ENCODE measurements around the gene NEAT1. TPM values are rescaled to one million over a fixed set of nuclear protein-coding genes. Genes with fewer than 3 reads are reported as not detected.
A peak's percentile ranks its signal among the peaks of the same experiment; 100 is the strongest.
"Not testable (repeated sequence)": the region's sequence is repeated elsewhere in the genome, so short reads cannot be mapped to it uniquely, and the experiment has no call there.

The NEAT1 gene
- total RNA-seq, 4 donors from 2014 or later: 370 to 782 (median 680) TPM

- intact Hi-C loops (cut with DNase I; ENCODE audit: low total_unique reads): loop anchor here (5.0 kb wide), 1 partner anchor 37 kb away; no protein-coding TSS in a partner anchor
- no peaks in the 10 kb centered on the region for H3K9me3 ChIP-seq
- peak overlapping the region; percentile 92 to 100 (median 97) for H3K27ac ChIP-seq
- 81 to 94% methylated on average over 3 to 8 of the region's 8 CpGs for WGBS, 2 donors (ENCODE audit: low coverage in 1 of 2)
- TF ChIP-seq CTCF (IDR thresholded peaks at IDR 0.05) (no peak), POLR2A (IDR thresholded peaks at IDR 0.05) (no peak), POLR2AphosphoS5 (IDR thresholded peaks at IDR 0.05) (no peak), EP300 (IDR thresholded peaks at IDR 0.05; ENCODE audit: low read depth) (no peak)
- DNase-seq: no peak
- peaks cover 17 to 58% (median 32%) of the 10 kb centered on the region in 4 donors for H3K4me1 ChIP-seq
- in situ Hi-C loops (cut with MboI; ENCODE audit: low pct_ligation_motif_present in 1 of 4, low pct_unique_long_range_greater_than_20kb in 1 of 4, low sequenced_read_pairs in 3 of 4): loop anchor here in 1 of 4 donors (5.0 kb wide), 1 partner anchor 37 kb away; no protein-coding TSS in a partner anchor
- no peaks in the 10 kb centered on the region for H3K36me3 ChIP-seq
- H3K27me3 ChIP-seq: no peaks in the 10 kb centered on the region
- H3K4me3 ChIP-seq: no peak overlapping the region
Measured at GRCh38 chr11:65470433-65471049, 47.9 kb downstream of the NEAT1 start.

GRCh38 chr11:65471447-65471891, 48.9 kb downstream of the NEAT1 start:
- no peaks in the 10 kb centered on the region for H3K9me3 ChIP-seq
- H3K27ac ChIP-seq: peak overlapping the region; percentile 92 to 100 (median 97)
- H3K4me3 ChIP-seq: peak overlapping the region in 2 of 4 donors; percentile 7 to 33
- WGBS, 2 donors (ENCODE audit: low coverage in 1 of 2): 35% methylated on average over 8 of the region's 8 CpGs; no CpG with 5 or more reads in 1 of the 2 donors
- H3K36me3 ChIP-seq: no peaks in the 10 kb centered on the region
- H3K4me1 ChIP-seq: peaks cover 23 to 67% (median 41%) of the 10 kb centered on the region in 4 donors
- DNase-seq: peak; percentile 78
- in situ Hi-C loops (cut with MboI; ENCODE audit: low pct_ligation_motif_present in 1 of 4, low pct_unique_long_range_greater_than_20kb in 1 of 4, low sequenced_read_pairs in 3 of 4) (loop anchor here in 1 of 4 donors (5.0 kb wide), 1 partner anchor 36 kb away; no protein-coding TSS in a partner anchor), intact Hi-C loops (cut with DNase I; ENCODE audit: low total_unique reads) (loop anchor here (5.0 kb wide), 1 partner anchor 36 kb away; no protein-coding TSS in a partner anchor)
- peak; percentile 56 to 70 (median 65) for TF ChIP-seq CTCF (IDR thresholded peaks at IDR 0.05)
- TF ChIP-seq POLR2A (IDR thresholded peaks at IDR 0.05): no peak
- peak in 2 of 3 donors; percentile 61 for TF ChIP-seq POLR2AphosphoS5 (IDR thresholded peaks at IDR 0.05)
- peak; percentile 16 for TF ChIP-seq EP300 (IDR thresholded peaks at IDR 0.05; ENCODE audit: low read depth)
- H3K27me3 ChIP-seq: no peaks in the 10 kb centered on the region

GRCh38 chr11:65472588-65473277, 50.1 kb downstream of the NEAT1 start:
- in situ Hi-C loops (cut with MboI; ENCODE audit: low pct_ligation_motif_present in 1 of 4, low pct_unique_long_range_greater_than_20kb in 1 of 4, low sequenced_read_pairs in 3 of 4) (loop anchor here in 1 of 4 donors (5.0 kb wide), 1 partner anchor 35 kb away; no protein-coding TSS in a partner anchor), intact Hi-C loops (cut with DNase I; ENCODE audit: low total_unique reads) (loop anchor here (5.0 kb wide), 1 partner anchor 35 kb away; no protein-coding TSS in a partner anchor)

GRCh38 chr11:65473278-65473860, 50.8 kb downstream of the NEAT1 start:
- no peak overlapping the region for H3K4me3 ChIP-seq
- in situ Hi-C loops (cut with MboI; ENCODE audit: low pct_ligation_motif_present in 1 of 4, low pct_unique_long_range_greater_than_20kb in 1 of 4, low sequenced_read_pairs in 3 of 4) (loop anchor here in 1 of 4 donors (5.0 kb wide), 1 partner anchor 34 kb away; no protein-coding TSS in a partner anchor), intact Hi-C loops (cut with DNase I; ENCODE audit: low total_unique reads) (loop anchor here (5.0 kb wide), 1 partner anchor 34 kb away; no protein-coding TSS in a partner anchor)
- peaks cover 29 to 67% (median 46%) of the 10 kb centered on the region in 4 donors for H3K4me1 ChIP-seq
- H3K27ac ChIP-seq: peak overlapping the region; percentile 92 to 100 (median 97)
- no peaks in the 10 kb centered on the region for H3K36me3 ChIP-seq
- no peaks in the 10 kb centered on the region for H3K27me3 ChIP-seq
- H3K9me3 ChIP-seq: no peaks in the 10 kb centered on the region
- TF ChIP-seq POLR2A (IDR thresholded peaks at IDR 0.05) (no peak), CTCF (IDR thresholded peaks at IDR 0.05) (no peak), POLR2AphosphoS5 (IDR thresholded peaks at IDR 0.05) (no peak), EP300 (IDR thresholded peaks at IDR 0.05; ENCODE audit: low read depth) (no peak)
- 76 to 90% methylated on average over 4 to 7 of the region's 7 CpGs for WGBS, 2 donors (ENCODE audit: low coverage in 1 of 2)
- no peak for DNase-seq

More at GRCh38 chr11:65472588-65473277, 50.1 kb downstream of the NEAT1 start:
- not testable (repeated sequence) for H3K36me3 ChIP-seq, H3K27me3 ChIP-seq, H3K9me3 ChIP-seq, DNase-seq
- peak overlapping the region; percentile 92 to 100 (median 97) for H3K27ac ChIP-seq
- H3K4me1 ChIP-seq: peaks cover 24 to 67% (median 41%) of the 10 kb centered on the region in 4 donors
- H3K4me3 ChIP-seq: peak overlapping the region in 1 of 4 donors; percentile 19
- 77 to 78% methylated on average over 12 to 14 of the region's 14 CpGs for WGBS, 2 donors (ENCODE audit: low coverage in 1 of 2)
